ENCODE results near the gene DLK2.

GRCh38 chr6:43435682-43436437 is 19.5 kb downstream of the DLK2 start:
- no peak for TF ChIP-seq CTCF (IDR thresholded peaks at IDR 0.05; ENCODE audit: insufficient read depth, low read length, poor library complexity, severe bottlenecking)
- no peak for TF ChIP-seq EZH2phosphoT487 (conservative IDR thresholded peaks at IDR 0.05; ENCODE audit: low read length)
